Epithelial cell of esophagus (primary cell): ENCODE results near the gene REEP6.

ENCODE experiments used
- DNase-seq: peaks from one replicate; pipeline ENCODE4 v3.0.0; 2010; ENCODE audit warnings: low read depth
- H3K4me3 ChIP-seq: 2 replicates; pipeline ENCODE4 v1.5.1; 2011; ENCODE audit warnings: mild to moderate bottlenecking, low read length, control low read depth
- TF ChIP-seq, protein P1 (sequence below): IDR thresholded peaks from 2 replicates; pipeline ENCODE4 v1.5.1; 2011; ENCODE audit warnings: low read depth, mild to moderate bottlenecking, low read length, control low read depth, inconsistent platforms; ENCODE audit not compliant: insufficient read depth; ENCODE audit errors: missing control alignments

Gene REEP6

DNA sequence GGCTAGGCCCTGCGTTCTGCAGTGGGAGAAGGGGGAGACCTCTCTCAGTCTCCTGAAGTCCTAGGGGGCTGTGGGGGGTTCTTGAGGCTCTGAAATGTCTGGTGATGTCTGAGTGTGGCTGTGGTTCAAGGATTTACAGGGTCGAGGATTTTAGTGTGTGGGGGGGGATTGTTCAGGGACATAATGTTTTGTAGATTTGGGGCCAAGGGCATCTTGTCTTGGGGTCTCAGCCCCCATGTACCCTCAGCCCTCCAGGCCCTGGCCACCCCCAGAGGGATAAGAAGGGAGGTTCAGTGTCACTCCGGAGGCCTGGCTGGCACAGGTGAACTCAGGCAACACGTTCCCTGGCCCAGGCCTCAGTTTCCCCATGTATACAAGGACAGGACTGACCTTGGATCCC, 43.5 kb upstream of the REEP6 start:
- TF ChIP-seq, protein P1, sequence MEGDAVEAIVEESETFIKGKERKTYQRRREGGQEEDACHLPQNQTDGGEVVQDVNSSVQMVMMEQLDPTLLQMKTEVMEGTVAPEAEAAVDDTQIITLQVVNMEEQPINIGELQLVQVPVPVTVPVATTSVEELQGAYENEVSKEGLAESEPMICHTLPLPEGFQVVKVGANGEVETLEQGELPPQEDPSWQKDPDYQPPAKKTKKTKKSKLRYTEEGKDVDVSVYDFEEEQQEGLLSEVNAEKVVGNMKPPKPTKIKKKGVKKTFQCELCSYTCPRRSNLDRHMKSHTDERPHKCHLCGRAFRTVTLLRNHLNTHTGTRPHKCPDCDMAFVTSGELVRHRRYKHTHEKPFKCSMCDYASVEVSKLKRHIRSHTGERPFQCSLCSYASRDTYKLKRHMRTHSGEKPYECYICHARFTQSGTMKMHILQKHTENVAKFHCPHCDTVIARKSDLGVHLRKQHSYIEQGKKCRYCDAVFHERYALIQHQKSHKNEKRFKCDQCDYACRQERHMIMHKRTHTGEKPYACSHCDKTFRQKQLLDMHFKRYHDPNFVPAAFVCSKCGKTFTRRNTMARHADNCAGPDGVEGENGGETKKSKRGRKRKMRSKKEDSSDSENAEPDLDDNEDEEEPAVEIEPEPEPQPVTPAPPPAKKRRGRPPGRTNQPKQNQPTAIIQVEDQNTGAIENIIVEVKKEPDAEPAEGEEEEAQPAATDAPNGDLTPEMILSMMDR: no peak
- DNase-seq: no peak
- no peak overlapping the region for H3K4me3 ChIP-seq

DNA sequence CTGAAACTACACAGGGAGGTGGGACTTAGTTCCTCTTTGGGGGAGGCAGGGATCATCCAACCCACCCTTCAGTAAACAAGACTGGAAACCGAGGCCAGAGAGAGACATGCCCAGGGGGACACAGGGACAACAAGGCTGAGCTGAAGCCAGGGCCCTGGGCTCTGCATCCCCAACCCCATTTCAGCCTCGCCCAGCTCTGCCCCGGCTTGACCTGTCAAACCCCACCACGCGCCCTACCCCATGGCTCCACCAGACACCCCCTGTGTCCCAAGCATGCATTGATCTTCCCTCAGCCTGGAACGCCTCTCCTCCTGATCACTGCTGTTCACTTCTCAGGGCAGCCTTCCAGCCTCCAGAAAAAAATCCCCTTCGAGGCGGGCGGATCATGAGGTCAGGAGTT, 43.0 kb upstream of the REEP6 start:
- no peak for DNase-seq
- TF ChIP-seq, protein P1: no peak
- H3K4me3 ChIP-seq: no peak overlapping the region

DNA sequence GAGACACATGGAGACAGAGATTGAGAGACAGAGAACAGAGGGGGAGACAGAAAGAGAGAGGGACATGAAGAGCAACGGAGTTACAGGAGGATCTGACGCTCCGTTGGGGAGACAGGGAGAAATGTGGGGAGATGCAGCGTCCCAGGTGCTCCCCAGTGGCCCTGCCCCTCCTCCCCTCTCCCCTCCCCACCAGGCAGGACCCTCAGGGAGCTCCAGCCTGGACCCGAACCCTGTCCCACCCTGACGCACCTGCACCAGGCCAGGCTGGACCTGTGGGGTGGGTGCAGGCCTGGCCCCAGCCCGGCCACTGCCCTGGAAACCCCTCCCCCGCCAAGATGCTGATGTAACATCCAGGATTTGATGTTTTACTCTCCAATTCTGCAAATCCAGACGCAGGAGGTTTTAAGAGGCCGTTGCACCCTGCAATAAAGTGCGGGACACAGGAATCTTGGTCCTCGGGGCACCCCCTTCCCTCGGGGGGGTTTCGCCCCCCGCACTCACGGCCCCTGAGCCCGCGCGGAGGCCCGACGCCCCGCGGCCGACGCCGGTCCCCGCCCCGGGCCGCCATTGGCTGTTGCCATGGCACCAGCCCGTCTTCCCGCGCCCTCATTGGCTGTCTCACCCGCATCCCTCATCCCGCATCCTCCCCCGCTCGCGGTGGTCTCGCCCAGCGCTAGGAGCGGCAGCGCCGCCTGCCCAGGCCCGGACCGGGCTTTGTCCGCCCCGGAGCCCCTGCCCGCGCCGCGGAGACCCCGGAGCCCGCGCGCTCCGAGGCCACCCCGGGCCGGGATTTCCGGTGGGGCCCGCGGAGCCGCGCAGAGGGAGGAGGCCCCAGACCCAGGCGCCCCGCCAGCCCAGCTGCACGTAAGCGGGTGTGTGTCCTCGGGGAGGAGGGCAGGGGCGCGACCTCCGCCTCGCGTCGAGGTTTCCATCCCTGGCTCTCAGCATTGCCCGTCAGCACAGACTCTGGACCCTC, 41.2 kb upstream of the REEP6 start, which contains the start of gene APC2:
Gene APC2 (plus strand): TSS at position 655 of the 976 bp plus-strand sequence. CDS start 2,881 bp downstream, outside the sequence.
- TF ChIP-seq, protein P1: no peak
- no peak within 1 kb of the TSS for H3K4me3 ChIP-seq
- no peak for DNase-seq

DNA sequence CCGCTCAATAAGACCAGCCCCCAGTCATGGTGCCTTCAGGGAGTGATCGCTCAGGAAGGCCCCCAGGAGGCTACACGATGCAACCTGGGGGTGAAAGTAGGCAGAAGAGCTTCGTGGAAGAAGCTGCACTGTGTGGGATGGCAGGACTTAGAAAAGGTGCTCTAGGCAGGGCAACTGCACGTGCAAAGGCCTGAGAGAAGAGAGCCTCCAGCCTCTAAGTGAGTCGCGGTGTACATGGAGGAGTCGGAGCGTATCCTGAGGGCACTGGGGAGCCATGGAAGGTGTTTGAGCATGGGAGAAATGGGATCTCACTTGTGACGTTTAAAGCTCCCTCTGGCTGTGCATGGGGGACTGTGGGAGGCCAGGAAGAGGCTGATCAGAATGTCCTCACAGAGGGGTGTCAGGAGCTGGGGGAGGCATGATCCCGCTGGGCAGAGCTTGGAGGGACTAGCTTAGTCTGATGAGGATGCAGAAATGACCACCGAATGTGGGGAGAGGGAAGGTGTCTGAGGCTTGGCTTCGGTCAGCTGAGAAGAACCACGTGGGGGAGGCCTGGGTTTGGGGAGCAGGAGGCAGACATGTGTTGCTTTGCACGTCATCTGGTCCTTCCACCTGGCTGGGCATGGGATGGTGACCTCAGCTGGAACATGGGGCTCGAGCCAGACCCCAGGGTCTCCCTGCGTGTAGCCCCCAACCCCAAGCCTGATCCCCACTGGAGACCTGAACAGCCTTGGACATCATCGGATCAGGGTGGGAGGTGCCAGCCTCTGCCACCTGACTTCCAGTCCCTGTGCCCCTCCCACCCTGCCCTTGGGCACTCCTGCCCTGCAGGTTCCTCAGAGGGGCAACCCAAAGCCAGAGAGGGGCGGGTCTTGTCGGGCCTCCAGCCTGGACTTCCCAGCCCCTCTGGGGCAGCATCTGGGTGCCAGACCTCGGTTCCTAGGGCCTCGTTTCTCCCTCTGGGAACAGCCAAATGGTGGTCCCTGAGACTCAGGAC, 39.9 kb upstream of the REEP6 start:
- TF ChIP-seq, protein P1: no peak
- H3K4me3 ChIP-seq: no peak overlapping the region
- DNase-seq: no peak

DNA sequence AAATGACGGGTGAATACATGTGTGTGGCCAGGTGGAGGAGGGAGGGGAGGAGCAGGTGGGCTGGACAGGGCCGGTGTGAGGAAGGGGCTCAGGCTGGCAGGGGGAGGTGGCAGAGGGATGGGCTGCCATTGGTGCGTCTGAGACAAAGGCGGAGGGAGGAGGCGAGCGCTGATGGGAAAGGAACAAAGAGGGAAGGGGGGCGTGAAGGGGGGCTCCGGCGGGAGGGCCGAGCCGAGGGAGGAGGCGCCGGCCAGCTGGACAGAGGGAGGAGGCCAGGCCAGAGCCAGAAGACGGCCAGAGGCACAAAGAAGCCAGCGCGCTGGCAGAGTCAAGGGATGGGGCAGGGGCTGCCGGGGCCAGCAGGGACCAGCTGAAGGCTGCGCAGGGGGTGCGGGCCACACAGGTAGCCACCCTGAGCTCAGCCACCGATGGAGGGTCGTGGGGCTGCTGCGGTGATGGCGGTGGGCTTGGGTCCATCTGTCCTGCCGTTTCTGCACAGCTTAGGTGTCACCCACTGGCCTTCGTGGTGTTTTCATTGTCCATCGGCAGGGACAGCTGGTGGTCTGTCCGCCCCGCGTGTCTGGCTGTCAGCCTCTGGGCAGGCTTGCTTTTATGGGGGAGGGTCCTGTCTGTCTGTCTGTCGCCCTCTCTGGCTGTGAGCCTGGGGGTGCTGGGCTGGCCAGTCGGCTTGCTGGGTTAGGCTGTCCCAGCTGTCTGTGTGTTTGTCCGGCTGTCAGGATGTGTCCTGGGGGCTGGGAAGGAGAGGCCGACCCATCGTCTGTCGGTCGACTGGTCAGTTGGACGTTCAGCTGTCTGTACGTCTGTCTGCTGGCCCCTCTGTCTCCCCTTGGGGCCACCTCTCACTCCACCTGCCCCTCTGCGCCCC, 38.8 kb upstream of the REEP6 start:
- H3K4me3 ChIP-seq: no peak overlapping the region
- no peak for DNase-seq
- TF ChIP-seq, protein P1: no peak
